SK-N-SH treated with all-trans-retinoic acid at 6 μM for 48 hours (cell line): Measurements from ENCODE around the gene CAPN12.

Source experiments
- ATAC-seq: fragments of 200-7000 bp; cut with Tn5 transposase; 3 replicates; pipeline ENCODE4 v1.9.1; 2020; ENCODE audit warnings: mild to moderate bottlenecking, moderate library complexity
- ARNTL ChIP-seq: fragments of 450-650 bp; formaldehyde crosslinking; IDR thresholded peaks from 2 replicates; pipeline ENCODE4 v1.5.0; 2020; ENCODE audit warnings: low read depth, mild to moderate bottlenecking, moderate library complexity, borderline replicate concordance
- BACH2 ChIP-seq: fragments of 250-450 bp; sonication (Bioruptor Pico); IDR thresholded peaks from 2 replicates; pipeline ENCODE4 v1.9.0; 2021; ENCODE audit warnings: mild to moderate bottlenecking, borderline replicate concordance
- CREB5 ChIP-seq: fragments of 250-450 bp; sonication (Bioruptor Pico); IDR thresholded peaks from 2 replicates; pipeline ENCODE4 v1.5.1; 2020; ENCODE audit warnings: low read depth, mild to moderate bottlenecking, moderate library complexity
- CSDC2 ChIP-seq: fragments of 250-450 bp; sonication (Bioruptor Pico); IDR thresholded peaks from 2 replicates; pipeline ENCODE4 v1.5.0; 2020; ENCODE audit warnings: mild to moderate bottlenecking, moderate library complexity
- GLIS3 ChIP-seq: fragments of 250-450 bp; sonication (Bioruptor Pico); IDR thresholded peaks from 2 replicates; pipeline ENCODE4 v1.5.0; 2020; ENCODE audit warnings: mild to moderate bottlenecking, moderate library complexity
- OSR1 ChIP-seq: fragments of 250-450 bp; sonication (Bioruptor Pico); IDR thresholded peaks from 2 replicates; pipeline ENCODE4 v1.8.0; 2022; ENCODE audit warnings: moderate library complexity, mild to moderate bottlenecking, inconsistent platforms
- POU6F1 ChIP-seq: fragments of 250-450 bp; sonication (Bioruptor Pico); IDR thresholded peaks from 2 replicates; pipeline ENCODE4 v1.8.0; 2021; ENCODE audit warnings: low read depth, mild to moderate bottlenecking, moderate library complexity, borderline replicate concordance
- PPARA ChIP-seq: fragments of 250-450 bp; sonication (Bioruptor Pico); IDR thresholded peaks from 2 replicates; pipeline ENCODE4 v1.5.0; 2020; ENCODE audit warnings: mild to moderate bottlenecking, borderline replicate concordance
- RARB ChIP-seq: fragments of 250-450 bp; sonication (Bioruptor Pico); IDR thresholded peaks from 2 replicates; pipeline ENCODE4 v1.8.0; 2021; ENCODE audit warnings: mild to moderate bottlenecking, moderate library complexity
- TSHZ2 ChIP-seq: fragments of 250-450 bp; sonication (Bioruptor Pico); IDR thresholded peaks from 2 replicates; pipeline ENCODE4 v1.5.0; 2020; ENCODE audit warnings: mild to moderate bottlenecking, moderate library complexity
- ZC3H10 ChIP-seq: fragments of 250-450 bp; sonication (Bioruptor Pico); IDR thresholded peaks from 2 replicates; pipeline ENCODE4 v1.5.1; 2021; ENCODE audit warnings: mild to moderate bottlenecking, moderate library complexity
- ZFP3 ChIP-seq: fragments of 250-450 bp; sonication (Bioruptor Pico); IDR thresholded peaks from 2 replicates; pipeline ENCODE4 v1.5.0; 2020; ENCODE audit warnings: mild to moderate bottlenecking, moderate library complexity
- ZFP30 ChIP-seq: fragments of 450-650 bp; formaldehyde crosslinking; IDR thresholded peaks from 2 replicates; pipeline ENCODE4 v1.5.0; 2022; ENCODE audit warnings: mild to moderate bottlenecking, moderate library complexity
- ZNF565 ChIP-seq: fragments of 450-650 bp; formaldehyde crosslinking; conservative IDR thresholded peaks from 2 replicates; pipeline ENCODE4 v1.5.0; 2020; ENCODE audit warnings: low read depth, mild to moderate bottlenecking, moderate library complexity
- ZNF70 ChIP-seq: fragments of 450-650 bp; formaldehyde crosslinking; IDR thresholded peaks from 2 replicates; pipeline ENCODE4 v1.5.0; 2020; ENCODE audit warnings: mild to moderate bottlenecking, moderate library complexity
- ZNF8 ChIP-seq: fragments of 450-650 bp; formaldehyde crosslinking; IDR thresholded peaks from 2 replicates; pipeline ENCODE4 v1.5.0; 2020; ENCODE audit warnings: mild to moderate bottlenecking, moderate library complexity

Gene CAPN12

GRCh38 chr19:38729653-38730469 is 14.4 kb downstream of the CAPN12 start (continued):
- TF ChIP-seq ZNF565 (CRISPR knock-in tag): no peak
- no peak for TF ChIP-seq RARB (CRISPR knock-in tag)
- no peak for TF ChIP-seq TSHZ2 (CRISPR knock-in tag)
- TF ChIP-seq, all 23 proteins: peak for 0

GRCh38 chr19:38728752-38729541 is 15.3 kb downstream of the CAPN12 start:
- no peak for TF ChIP-seq ARNTL (CRISPR knock-in tag)
- no peak for TF ChIP-seq PPARA (CRISPR knock-in tag)
- TF ChIP-seq ZC3H10 (CRISPR knock-in tag): no peak
- TF ChIP-seq ZFP3 (CRISPR knock-in tag): no peak
- ATAC-seq: no peak

GRCh38 chr19:38727868-38728660 is 16.2 kb downstream of the CAPN12 start:
- ATAC-seq: no peak
- TF ChIP-seq POU6F1 (CRISPR knock-in tag): no peak

GRCh38 chr19:38727306-38727867 is 16.9 kb downstream of the CAPN12 start:
- TF ChIP-seq CSDC2 (CRISPR knock-in tag): no peak
- no peak for TF ChIP-seq OSR1
- no peak for TF ChIP-seq CREB5 (CRISPR knock-in tag)
- no peak for TF ChIP-seq BACH2
- TF ChIP-seq ZNF565 (CRISPR knock-in tag): no peak
- no peak for ATAC-seq

GRCh38 chr19:38726761-38727301 is 17.4 kb downstream of the CAPN12 start:
- TF ChIP-seq ZNF8 (CRISPR knock-in tag): no peak
- no peak for TF ChIP-seq ZNF70 (CRISPR knock-in tag)
- no peak for TF ChIP-seq ZNF565 (CRISPR knock-in tag)
- TF ChIP-seq RARB (CRISPR knock-in tag): no peak
- no peak for TF ChIP-seq OSR1
- no peak for TF ChIP-seq ZFP30 (CRISPR knock-in tag)
- no peak for TF ChIP-seq ZC3H10 (CRISPR knock-in tag)
- TF ChIP-seq POU6F1 (CRISPR knock-in tag): no peak
- TF ChIP-seq CREB5 (CRISPR knock-in tag): no peak
- TF ChIP-seq ZFP3 (CRISPR knock-in tag): no peak
- no peak for TF ChIP-seq ARNTL (CRISPR knock-in tag)
- no peak for TF ChIP-seq BACH2
- TF ChIP-seq CSDC2 (CRISPR knock-in tag): no peak
- TF ChIP-seq PPARA (CRISPR knock-in tag): no peak
- no peak for TF ChIP-seq GLIS3 (CRISPR knock-in tag)
- ATAC-seq: no peak
